Stimulated activated naive CD8-positive, alpha-beta T cell treated with anti-CD3 and anti-CD28 coated beads, Interleukin-15, amount 100 ng/mL, for 72 hours (primary cell): ENCODE data around the gene DLK1.
A peak's percentile ranks its signal among the peaks of the same experiment; 100 is the strongest.

Experiments
- ATAC-seq: fragments of 150-1000 bp; cut with Tn5 transposase; 2 replicates; pipeline ENCODE4 v1.10.0; 2021; ENCODE audit warnings: mild to moderate bottlenecking, moderate library complexity
- DNase-seq, 2 donors: peaks; one replicate each; pipeline ENCODE4 v3.0.0; 2021 to 2022
- H3K27ac Mint-ChIP-seq, 2 donors: one replicate each; pipeline ENCODE4 v1.8.0; 2022; ENCODE audit warnings: mild to moderate bottlenecking in 2 of 2, mixed read lengths in 2 of 2, moderate library complexity in 2 of 2
- H3K27me3 Mint-ChIP-seq: one replicate; pipeline ENCODE4 v1.8.0; 2022; ENCODE audit warnings: mixed read lengths
- H3K4me1 Mint-ChIP-seq: one replicate; pipeline ENCODE4 v1.8.0; 2022; ENCODE audit warnings: mild to moderate bottlenecking, mixed read lengths
- H3K4me3 Mint-ChIP-seq, 2 donors: one replicate each; pipeline ENCODE4 v1.8.0; 2022; ENCODE audit warnings: mild to moderate bottlenecking in 2 of 2, mixed read lengths in 2 of 2, moderate library complexity in 1 of 2
- H3K9me3 Mint-ChIP-seq, 2 donors: one replicate each; pipeline ENCODE4 v1.8.0; 2022; ENCODE audit warnings: mixed read lengths in 2 of 2

DLK1 gene

DNA sequence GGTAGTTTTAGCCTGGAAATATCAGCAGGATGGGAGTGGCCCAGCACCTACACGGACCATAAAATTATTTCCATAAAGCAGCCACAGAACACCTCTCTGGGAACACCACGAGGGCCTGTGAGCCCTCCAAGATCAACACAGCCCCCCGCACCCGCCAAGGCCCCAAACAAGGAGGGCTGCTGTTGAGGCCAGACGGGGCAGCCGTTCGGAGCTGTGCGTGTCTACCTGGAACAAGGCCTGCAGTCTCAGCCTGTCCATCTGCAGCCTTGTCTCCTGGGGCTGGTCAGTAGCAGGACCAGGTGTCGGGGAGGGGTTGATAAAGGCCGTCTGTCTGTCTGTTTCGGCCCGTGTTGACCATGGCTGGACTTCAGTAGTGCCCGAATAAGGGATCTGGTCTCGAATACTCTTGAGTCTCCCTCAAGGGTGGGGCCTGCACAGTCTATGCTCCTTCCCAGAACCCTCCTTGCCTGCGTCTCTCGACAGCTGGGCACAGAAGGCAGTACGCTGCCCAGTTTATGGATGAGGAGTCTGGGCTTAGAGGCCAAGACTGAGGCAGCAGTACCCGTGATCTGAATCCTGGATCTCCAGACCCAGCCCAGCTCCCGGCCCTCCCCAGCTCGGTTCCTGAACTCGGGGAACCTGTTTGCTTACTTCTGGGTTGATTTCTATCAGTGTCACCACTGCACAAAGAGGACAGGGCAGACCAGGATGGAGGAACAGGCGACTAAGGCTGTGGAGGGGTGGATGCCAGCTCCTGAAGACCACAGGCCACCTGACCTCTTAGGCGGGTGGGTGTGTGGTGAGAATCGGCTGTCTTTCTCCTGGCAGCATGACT, 23.1 kb upstream of the DLK1 start:
- no peaks in the 10 kb centered on the region for H3K9me3 Mint-ChIP-seq
- no peak for ATAC-seq
- no peak overlapping the region for H3K27ac Mint-ChIP-seq
- no peaks in the 10 kb centered on the region for H3K27me3 Mint-ChIP-seq
- no peaks in the 10 kb centered on the region for H3K4me1 Mint-ChIP-seq
- no peak for DNase-seq
- no peak overlapping the region for H3K4me3 Mint-ChIP-seq

DNA sequence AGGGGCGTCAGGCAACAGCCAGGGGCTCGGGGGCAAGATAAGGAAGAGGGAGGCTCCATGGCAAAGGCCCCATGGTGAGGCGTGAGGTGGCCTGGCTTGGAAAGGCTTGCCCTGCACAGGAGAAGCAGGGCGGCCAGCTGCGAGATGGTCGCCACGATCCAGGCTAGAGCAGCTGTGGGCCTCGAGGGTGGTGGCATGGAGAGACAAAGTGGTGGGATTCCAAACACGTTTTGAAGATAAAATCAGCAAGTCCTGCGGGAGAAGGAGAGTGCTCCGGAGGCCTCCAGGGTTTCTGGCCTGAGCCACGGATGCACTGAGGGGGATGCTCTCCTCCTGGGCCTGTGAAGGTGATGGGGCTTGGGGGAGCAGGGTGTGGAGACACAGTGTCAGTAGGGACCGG, 20.5 kb upstream of the DLK1 start:
- no peak for ATAC-seq
- Mint-ChIP-seq H3K27me3 (peaks cover 10% of the 10 kb centered on the region), H3K4me3 (no peak overlapping the region), H3K9me3 (no peaks in the 10 kb centered on the region), H3K27ac (no peak overlapping the region), H3K4me1 (no peaks in the 10 kb centered on the region)
- DNase-seq, result no peak

DNA sequence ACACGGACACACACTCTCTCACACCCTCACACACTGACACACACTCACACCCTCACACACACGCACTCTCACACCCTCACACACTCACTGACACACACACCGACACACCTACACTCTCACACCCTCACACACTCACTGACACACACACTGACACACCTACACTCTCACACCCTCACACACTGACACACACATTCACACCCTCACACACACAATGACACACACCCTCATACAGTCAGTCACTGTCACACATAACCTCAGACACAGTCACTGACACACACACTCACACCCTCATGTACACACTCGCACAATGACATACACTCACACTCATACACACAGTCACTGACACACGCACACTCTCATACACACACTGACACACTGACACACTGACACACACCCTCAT, 19.8 kb upstream of the DLK1 start:
- no peaks in the 10 kb centered on the region for H3K9me3 Mint-ChIP-seq
- no peaks in the 10 kb centered on the region for H3K4me1 Mint-ChIP-seq
- ATAC-seq (no peak), DNase-seq (no peak)
- H3K4me3 Mint-ChIP-seq, result no peak overlapping the region
- H3K27ac Mint-ChIP-seq, result no peak overlapping the region
- peaks cover 16% of the 10 kb centered on the region for H3K27me3 Mint-ChIP-seq

DNA sequence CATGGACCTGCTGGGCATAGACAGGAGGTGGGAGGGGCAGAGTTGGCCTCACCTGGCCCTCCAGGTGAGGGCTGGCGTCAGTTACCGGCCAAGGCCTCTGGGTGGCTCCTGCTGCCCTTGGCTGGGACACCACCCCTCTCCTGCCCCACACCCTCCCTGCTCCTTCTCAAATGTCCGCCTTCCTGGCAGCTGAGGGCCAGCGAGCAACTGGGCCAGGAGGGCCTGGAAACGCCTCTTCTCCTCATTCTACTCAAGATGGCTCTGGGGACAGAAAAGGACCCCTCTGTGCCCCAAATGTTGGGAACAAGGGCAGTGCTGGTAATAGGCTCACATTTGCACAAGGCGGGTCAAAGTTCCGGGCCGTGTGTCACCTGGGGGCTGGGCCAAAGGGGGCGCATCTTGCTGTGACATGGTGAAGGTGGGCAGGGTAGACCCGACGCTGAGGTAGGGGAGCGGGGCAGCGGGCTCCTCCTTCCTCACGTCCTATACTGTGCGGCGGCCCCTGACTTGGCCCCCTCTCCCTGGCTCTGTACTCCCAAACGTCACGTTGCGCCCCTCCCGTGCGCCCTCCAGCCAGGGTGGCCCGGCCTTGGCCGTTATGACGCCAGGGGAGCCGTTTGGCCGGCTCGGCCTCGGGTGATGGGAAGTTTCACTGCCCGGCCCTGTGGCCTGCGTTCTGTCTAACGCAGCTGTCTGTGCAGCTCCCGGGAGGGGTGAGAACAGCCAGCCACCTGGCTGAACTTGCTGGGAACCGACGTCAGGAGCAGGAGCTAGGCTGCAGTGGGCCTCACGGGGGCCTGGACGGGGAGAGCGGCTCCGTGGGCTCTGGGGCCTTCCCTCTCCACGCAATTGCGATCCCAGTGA, 18.0 kb upstream of the DLK1 start:
- peaks cover 4% of the 10 kb centered on the region for H3K4me1 Mint-ChIP-seq
- H3K4me3 Mint-ChIP-seq, result no peak overlapping the region
- no peak overlapping the region for H3K27ac Mint-ChIP-seq
- DNase-seq (no peak), ATAC-seq (no peak)
- H3K27me3 Mint-ChIP-seq, result peaks cover 26% of the 10 kb centered on the region
- no peaks in the 10 kb centered on the region for H3K9me3 Mint-ChIP-seq

DNA sequence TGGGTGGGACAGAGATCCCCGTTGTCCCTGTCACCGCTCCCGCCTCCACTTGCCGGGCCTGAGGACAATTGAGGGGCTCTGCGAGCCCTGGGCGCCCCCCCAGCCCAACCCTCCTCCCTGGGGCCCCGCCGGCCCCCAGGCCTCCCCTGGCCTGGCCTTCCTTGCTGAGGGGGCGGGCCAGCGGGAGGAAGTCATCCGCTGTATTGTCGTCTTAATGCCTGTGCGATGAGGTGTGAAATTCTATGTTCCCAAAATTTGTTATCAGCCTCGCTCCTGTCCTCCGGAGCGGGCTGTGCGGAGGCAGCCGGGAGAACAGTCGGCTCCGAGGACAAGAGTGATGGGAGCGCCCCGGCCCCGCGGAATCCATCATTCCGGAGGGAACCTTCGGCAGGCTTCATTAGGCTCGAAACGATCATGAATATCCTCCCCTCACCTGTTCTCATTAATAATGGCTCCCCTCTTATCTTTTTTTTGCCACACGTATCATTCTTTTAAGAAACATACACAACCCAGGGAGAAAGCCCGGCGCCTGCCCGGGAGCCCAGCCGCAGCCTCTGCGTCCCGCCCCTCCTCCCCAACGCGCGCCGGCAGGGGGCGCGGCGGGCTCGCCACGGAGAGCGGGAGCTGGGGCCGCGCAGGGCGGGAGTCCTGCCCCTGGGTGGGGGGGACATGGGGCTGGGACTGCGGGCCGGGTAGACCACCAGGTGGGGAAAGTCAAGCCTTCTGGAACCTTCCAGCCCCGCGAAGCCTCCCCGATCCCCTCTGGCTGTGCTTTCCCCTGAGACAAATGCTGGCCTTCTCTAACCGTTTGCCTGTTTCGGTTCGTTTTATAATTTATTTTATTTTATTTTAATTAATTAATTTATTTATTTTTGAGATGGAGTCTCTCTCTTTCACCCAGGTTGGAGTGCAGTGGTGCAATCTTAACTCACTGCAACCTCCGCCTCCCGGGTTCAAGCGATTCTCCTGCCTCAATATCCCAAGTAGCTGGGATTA, 17.1 kb upstream of the DLK1 start:
- peak in 1 of 2 donors; percentile 20 for DNase-seq
- Mint-ChIP-seq H3K27ac (no peak overlapping the region), H3K4me3 (no peak overlapping the region), H3K4me1 (peaks cover 7% of the 10 kb centered on the region), H3K9me3 (no peaks in the 10 kb centered on the region), H3K27me3 (peaks cover 30% of the 10 kb centered on the region)
- ATAC-seq, result no peak

DNA sequence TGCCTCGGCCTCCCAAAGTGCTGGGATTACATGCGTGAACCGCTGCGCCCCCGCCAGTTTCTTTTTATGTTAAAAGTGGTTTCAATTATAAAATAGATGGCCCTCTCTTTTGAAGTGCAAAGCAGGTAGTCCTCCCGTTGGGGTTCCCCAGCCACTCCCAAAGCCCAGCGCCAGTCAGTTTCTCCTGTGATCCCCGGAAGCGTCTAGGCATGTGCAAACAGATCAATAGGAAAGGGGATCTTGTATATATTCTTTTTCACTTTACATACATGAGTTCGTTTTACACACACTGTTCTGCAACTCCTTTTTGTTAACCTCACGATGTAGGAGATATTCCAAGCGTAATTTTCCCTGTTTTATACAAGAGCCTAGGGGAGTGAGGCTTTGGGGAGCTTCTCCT, 16.3 kb upstream of the DLK1 start:
- H3K27ac Mint-ChIP-seq, result no peak overlapping the region
- no peak overlapping the region for H3K4me3 Mint-ChIP-seq
- H3K27me3 Mint-ChIP-seq, result peaks cover 30% of the 10 kb centered on the region
- H3K4me1 Mint-ChIP-seq, result peaks cover 7% of the 10 kb centered on the region
- DNase-seq (no peak), ATAC-seq (no peak)
- no peaks in the 10 kb centered on the region for H3K9me3 Mint-ChIP-seq

DNA sequence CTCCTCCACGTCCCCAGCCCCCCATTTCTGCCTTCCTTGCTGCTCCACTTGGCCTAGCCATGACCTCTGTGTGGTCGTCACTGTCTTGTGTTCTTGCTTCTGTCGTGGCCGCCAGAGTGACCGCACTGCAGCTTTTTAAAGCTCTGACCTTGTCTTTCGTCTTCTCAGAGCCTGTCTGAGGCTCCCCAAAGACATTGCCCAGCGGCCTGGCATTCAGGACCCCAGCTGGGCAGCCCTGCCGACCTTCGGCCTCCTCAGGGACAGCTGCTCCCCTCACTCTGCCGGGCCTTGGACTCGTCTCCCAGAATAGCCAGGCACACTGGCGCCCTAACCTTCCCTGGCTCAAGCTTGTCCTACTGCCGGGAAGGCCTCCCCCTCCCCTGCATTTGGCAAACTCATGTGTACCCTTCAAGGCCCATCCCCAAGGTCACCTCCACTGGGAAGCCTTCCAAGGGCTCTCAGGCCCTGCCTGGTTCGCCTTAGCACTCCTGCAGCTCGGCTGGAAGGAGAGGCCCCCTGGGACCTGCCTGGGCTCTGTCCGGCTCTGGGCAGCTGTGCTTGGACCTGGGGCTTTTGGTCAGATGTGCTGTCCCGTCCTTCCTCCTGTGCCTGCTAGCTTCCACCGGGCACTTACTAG, 15.7 kb upstream of the DLK1 start:
- DNase-seq (no peak), ATAC-seq (no peak)
- no peak overlapping the region for H3K4me3 Mint-ChIP-seq
- H3K27me3 Mint-ChIP-seq, result peaks cover 30% of the 10 kb centered on the region
- no peaks in the 10 kb centered on the region for H3K9me3 Mint-ChIP-seq
- peaks cover 7% of the 10 kb centered on the region for H3K4me1 Mint-ChIP-seq
- no peak overlapping the region for H3K27ac Mint-ChIP-seq

DNA sequence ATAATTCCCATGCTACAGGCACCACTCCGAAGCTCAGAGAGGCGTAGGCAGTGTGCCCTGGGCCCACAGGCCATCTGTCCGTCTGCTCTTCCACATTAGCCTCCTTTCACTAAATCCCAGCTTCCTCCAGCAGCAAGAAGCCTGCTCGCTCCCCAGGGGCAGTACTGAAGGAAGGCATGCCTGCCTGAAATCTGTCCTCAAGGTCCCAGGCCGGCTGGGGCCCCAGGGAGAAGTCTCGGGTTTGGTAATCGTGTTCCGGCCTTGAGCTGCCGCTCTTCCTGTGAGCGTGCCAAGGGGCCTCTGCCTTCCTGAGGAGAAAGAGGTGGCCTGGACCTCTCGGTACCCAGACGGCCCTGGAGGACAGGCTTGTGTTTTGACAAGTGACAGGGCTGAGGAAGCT, 15.2 kb upstream of the DLK1 start:
- H3K9me3 Mint-ChIP-seq, result no peaks in the 10 kb centered on the region
- DNase-seq, result no peak
- peaks cover 30% of the 10 kb centered on the region for H3K27me3 Mint-ChIP-seq
- no peak for ATAC-seq
- H3K4me3 Mint-ChIP-seq, result no peak overlapping the region
- H3K4me1 Mint-ChIP-seq, result peaks cover 7% of the 10 kb centered on the region
- peak overlapping the region in 1 of 2 donors; percentile 47 for H3K27ac Mint-ChIP-seq

DNA sequence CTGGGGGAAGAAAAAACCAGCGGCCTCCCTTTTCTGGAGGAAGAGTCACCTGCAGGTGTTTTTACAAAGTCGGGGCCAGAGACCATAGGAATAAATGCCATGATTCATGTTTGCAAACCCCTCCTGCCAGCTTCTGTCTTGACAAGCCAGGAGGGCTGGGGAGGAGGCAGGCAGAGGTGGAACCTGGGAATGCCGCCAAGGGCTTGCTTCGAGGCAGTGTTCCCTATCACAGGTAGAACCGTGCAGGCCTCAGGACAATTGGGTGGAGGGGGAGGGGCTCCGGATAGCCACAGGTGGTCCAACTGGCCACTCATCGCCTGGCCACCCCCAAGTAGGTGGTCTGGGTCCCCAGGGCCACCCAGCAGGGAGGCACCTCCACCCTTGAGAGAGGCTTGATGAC, 14.2 kb upstream of the DLK1 start:
- no peak overlapping the region for H3K27ac Mint-ChIP-seq
- H3K9me3 Mint-ChIP-seq, result no peaks in the 10 kb centered on the region
- ATAC-seq, result no peak
- H3K4me1 Mint-ChIP-seq, result peaks cover 7% of the 10 kb centered on the region
- DNase-seq, result no peak
- peaks cover 35% of the 10 kb centered on the region for H3K27me3 Mint-ChIP-seq
- H3K4me3 Mint-ChIP-seq, result no peak overlapping the region

DNA sequence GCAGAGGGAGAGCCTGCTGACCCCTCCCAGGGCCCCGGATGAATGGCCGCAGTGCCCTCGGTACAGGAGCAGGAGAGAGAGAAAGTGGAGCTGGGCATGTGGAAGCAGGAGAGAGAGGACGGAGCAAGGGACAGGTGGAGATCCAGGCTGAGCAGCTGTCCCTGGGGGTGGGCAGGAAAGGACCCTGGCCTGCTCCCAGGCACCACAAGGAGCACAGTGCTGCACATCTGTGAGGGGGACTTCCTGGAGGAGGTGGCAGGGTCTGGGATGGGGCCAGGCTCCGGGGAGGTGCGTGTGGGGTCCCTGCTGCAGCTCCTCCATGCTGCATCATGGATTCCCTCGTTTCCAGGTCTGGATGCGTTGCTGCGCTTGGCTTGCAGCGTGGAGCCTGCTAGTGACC, 13.0 kb upstream of the DLK1 start:
- H3K9me3 Mint-ChIP-seq, result no peaks in the 10 kb centered on the region
- peaks cover 47% of the 10 kb centered on the region for H3K27me3 Mint-ChIP-seq
- DNase-seq (no peak), ATAC-seq (no peak)
- peak overlapping the region in 1 of 2 donors; percentile 62 for H3K27ac Mint-ChIP-seq
- no peak overlapping the region for H3K4me3 Mint-ChIP-seq
- H3K4me1 Mint-ChIP-seq, result peaks cover 7% of the 10 kb centered on the region

DNA sequence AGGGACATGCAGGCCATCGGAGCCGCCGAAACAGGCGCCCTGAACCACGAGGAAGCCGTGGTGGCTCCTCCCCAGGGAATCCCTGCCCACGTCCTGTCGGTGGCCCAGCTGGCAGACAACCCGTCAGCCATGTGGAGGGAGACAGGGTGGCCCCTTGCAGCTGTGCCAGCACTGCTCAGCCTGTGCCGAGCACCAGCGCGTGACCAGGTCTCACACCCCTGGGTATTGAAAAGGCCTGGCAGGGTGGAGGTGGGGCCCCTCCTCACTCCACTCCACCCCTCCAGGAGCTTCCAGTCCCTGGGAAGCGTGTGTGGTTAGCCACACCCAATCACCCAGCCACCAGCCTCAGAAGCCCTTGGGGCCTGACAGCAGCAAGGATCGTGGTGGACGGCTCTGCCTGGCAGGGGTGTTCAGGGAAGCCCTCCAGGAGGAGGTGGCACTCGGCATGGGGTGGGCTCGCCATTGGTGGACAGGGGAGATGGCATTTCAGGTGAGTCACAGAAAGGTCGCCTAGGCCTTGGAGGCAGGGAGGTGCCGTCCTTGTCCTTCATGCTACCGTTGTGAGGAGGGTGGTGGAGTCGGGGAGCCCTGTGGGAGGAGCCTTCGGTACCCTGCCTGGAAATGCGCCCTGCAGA, 12.3 kb upstream of the DLK1 start:
- ATAC-seq (no peak), DNase-seq (no peak)
- peak overlapping the region; percentile 27 to 62 for H3K27ac Mint-ChIP-seq
- peaks cover 7% of the 10 kb centered on the region for H3K4me1 Mint-ChIP-seq
- H3K4me3 Mint-ChIP-seq, result no peak overlapping the region
- peaks cover 54% of the 10 kb centered on the region for H3K27me3 Mint-ChIP-seq
- H3K9me3 Mint-ChIP-seq, result no peaks in the 10 kb centered on the region

DNA sequence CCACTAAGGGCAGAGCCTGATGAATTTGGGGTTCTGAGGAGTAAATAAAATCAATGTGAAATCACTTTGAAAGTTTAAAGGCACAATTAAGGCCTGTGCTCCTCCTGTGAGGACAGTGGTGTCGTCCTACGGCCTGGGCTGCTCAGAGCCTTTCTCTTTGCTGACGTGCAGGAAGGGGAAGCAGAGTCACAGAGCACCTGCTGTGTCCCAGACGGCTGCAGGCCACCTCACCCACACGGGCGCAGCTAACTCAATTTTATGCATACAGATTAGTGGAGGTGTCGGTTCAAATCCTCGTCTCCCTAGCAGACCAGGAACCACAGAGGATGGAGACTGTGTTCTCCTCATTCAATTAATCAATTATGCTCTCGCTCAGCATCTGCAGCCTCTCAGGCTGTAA, 11.4 kb upstream of the DLK1 start:
- ATAC-seq, result no peak

DNA sequence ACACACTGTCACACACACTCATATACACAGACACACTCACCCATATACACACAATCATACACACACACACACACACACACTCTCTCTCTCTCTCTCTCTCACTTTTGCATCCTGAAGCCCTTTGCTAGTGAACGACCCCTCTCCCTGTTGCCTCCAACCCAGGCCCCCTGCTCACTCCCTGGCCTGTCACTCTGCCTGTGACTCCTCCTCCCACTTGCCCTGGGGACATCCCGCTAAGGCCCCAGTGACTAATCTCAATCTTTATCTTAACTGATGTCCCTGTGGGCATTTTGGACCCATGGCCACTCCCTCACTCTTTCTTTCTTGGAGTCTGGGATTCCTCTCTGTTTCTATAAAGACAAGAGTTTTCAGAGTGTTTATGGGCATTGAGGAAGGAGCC, 10.9 kb upstream of the DLK1 start:
- Mint-ChIP-seq H3K4me3 (no peak overlapping the region), H3K27ac (no peak overlapping the region), H3K9me3 (no peaks in the 10 kb centered on the region), H3K27me3 (peaks cover 51% of the 10 kb centered on the region), H3K4me1 (peaks cover 7% of the 10 kb centered on the region)
- ATAC-seq, result no peak
- DNase-seq, result no peak

More for the DNA sequence above, 11.4 kb upstream of the DLK1 start:
- Mint-ChIP-seq H3K4me3 (no peak overlapping the region), H3K27me3 (peaks cover 56% of the 10 kb centered on the region), H3K27ac (no peak overlapping the region), H3K4me1 (peaks cover 7% of the 10 kb centered on the region), H3K9me3 (no peaks in the 10 kb centered on the region)
- no peak for DNase-seq

DNA sequence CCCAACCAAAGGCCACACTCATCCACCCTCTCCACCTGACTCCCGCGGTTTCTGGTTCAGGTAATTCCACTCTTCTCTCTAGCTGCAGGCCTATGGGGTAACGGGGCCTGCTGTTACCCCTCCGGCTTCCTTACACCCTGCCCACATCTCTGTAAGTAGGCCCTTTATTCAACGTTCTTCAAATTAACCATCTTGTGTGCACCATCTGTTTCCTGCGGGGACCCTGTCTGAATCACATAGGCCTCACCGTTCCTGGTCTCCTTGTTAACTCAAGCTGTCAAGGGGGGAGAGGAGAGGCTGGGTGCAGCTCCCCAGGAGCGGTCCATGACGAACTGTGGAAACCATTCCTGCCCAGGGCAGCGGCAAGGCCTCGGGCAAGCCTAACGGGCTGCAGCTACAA, 9.3 kb upstream of the DLK1 start:
- no peak for DNase-seq
- H3K4me1 Mint-ChIP-seq, result peaks cover 7% of the 10 kb centered on the region
- H3K27ac Mint-ChIP-seq, result no peak overlapping the region
- no peak overlapping the region for H3K4me3 Mint-ChIP-seq
- ATAC-seq, result no peak
- H3K9me3 Mint-ChIP-seq, result no peaks in the 10 kb centered on the region
- H3K27me3 Mint-ChIP-seq, result peaks cover 41% of the 10 kb centered on the region
